Activated gamma-delta T cell treated with anti-CD3 and anti-CD28 coated beads, Interleukin-2, amount 50 U/mL, for 16 hours (primary cell): ENCODE results near the gene KCND3.
"Not testable (repeated sequence)": the region's sequence is repeated elsewhere in the genome, so short reads cannot be mapped to it uniquely, and the experiment has no call there.

Source experiments
- DNase-seq: peaks from one replicate; pipeline ENCODE4 v3.0.0-alpha.2; 2020; ENCODE audit warnings: low read depth

The KCND3 gene

GRCh38 chr1:111775966-111776365, 213.5 kb downstream of the KCND3 start:
- no peak for DNase-seq

DNA sequence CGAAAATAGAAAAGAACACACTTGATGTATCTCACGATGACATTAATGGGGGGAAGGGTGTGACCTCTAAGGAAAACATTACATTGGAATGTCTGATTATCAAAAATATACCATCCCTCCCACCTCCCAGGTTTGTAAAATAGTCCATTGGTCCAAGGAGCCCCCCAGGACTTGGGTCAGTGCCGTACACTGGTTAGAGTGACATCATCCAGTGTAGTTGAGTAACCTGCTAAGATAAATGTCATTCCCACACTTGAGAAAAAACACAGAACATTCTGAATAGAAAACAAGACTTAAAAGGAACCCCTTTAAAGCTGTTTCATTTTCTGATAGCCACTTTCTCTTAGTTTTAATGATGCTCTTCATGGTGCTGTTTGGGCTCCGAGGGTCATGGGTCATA, 218.6 kb downstream of the KCND3 start:
- no peak for DNase-seq

DNA sequence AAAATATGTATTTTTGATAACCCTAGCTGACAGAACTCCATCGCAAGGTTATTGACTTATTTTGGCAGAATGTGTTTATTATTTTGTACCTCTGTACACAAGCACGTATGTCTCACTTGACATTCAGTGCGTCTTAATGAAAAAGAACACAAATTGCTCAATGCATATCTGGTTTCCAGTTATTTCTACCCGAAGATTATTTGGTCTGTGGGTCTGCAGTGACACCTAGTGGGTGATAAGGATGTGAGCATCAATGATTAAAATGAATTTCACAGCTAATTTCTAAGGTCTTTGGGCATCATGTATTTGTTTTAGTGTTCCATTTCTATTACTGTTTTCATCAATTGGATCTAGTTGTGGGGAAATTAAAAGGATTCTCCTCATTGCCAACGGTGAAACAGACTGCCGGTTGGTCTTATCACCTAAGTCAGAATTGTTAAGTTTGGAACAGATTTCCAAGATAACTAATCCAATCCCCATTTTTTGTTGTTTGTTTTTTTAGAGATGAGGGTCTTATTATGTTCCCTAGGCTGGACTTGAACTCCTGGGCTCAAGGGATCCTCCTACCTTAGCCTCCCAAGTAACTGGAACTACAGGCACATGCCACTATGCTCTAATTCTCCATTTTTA, 219.8 kb downstream of the KCND3 start:
- DNase-seq = peak; percentile 21

- no peak for DNase-seq
Measured at GRCh38 chr1:111768625-111769024, 220.8 kb downstream of the KCND3 start.

- DNase-seq = no peak
Measured at GRCh38 chr1:111768023-111768422, 221.4 kb downstream of the KCND3 start.

DNA sequence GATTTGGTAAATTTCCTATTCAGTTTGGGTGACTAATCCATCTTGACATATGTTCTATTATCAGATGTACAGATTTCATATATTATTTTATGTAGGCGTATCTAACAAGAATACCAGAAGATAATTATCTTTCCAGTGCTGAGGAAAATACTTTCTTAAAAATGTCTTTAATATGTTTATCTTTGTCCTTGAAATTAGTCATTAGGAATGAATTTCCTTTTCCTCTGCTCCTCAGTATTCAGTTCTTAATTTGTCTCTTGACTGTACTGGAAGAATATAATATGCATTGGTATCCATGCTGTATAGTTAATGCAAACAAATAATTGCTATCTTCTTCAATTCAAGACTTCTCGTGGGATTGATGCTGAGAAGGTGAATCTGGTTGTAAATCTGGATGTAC, 227.1 kb downstream of the KCND3 start:
- DNase-seq = no peak

GRCh38 chr1:111761717-111762116, 227.8 kb downstream of the KCND3 start:
- DNase-seq = no peak

DNA sequence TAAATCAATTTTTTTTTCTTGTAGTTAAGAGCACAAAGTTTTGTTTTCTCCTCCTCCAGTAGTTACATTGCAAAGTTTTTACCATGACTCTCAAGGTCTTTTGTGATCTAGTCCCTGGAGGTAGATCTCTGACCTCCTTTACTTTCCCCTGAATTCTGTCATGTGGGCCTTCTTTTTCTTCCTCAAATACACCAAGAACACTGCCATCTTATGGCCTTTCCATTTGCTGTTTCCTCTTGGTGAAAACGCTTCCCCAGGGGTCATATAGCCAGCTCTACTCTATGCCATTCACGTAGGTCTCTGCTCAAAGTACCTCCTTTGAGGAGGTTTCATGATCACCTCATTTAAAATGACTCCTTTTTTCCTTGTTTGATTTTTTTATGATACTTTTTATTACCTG, 231.1 kb downstream of the KCND3 start:
- DNase-seq = no peak

DNA sequence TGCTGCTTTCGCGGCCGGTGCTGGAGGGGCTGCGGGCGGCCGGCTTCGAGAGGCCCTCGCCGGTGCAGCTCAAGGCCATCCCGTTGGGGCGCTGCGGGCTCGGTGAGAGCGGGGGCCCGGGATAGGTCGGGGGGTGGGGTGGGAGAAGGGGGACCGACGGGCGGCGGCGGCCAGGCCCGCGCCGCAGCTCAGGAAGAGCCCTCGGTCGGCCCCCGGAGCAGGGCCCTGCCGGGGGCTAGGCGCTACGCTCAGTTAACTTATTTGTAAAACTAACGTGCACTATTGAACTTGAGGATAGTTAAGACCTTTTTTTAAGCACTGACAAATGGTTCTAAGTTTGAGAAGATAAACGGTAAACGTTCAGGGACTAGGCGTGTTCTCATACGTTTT, 233.3 kb downstream of the KCND3 start:
- DNase-seq = no peak

DNA sequence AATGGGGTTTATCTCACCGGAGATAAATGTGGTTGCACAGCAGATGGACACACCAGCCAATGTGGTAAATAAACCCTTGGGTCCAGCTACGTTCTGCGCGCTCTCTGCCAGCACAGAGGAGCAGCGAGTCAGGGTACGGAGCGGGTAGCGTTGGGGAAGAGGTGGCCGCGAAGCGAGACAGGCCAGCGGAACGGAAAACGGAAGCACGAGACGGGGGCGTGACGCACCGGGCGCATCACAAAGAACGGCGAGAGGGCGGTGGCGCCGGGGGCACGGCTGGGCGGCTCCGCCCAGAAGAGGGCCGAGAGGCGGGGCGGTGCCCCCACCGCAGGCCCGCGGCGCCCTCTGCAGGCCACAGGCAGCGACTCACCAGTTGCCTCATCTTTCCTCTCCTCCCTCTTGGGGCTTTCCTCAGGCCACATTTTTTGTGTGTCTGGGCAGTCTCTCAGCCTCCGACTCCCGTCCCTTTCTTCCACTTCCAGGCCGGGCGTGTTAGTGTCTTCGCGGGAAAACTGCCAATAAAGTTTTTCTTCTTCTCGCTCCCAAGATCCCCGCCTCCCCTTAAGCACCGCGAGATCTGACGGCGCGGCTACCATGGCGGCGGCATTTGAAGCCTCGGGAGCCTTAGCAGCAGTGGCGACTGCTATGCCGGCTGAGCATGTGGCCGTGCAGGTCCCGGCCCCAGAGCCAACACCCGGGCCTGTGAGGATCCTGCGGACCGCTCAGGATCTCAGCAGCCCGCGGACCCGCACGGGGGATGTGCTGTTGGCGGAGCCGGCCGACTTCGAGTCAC, 233.9 kb downstream of the KCND3 start, which contains the start of gene DDX20:
Gene DDX20, plus strand, starts transcription at position 571 of the 793 bp plus-strand sequence. Its CDS starts 24 bp downstream, at position 595.
- peak; percentile 90 for DNase-seq

DNA sequence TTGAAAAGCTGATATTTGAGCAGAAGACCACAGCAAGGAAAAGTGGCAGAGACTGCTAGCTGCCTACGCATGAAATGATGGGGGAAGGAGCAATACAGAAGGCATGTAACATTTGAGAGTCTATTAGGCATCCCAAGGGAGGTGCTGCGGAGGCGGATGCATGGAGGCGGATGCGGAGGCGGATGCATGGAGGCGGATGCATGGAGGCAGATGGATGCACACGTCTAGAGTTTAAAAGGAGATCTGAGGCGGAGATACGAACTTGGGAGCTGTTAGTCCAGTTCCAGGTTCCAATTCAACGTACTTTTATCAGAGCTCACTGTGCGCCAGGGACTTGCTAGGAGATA, 234.5 kb downstream of the KCND3 start:
- no peak for DNase-seq

GRCh38 chr1:111751906-111752575, 237.4 kb downstream of the KCND3 start:
- no peak for DNase-seq

DNA sequence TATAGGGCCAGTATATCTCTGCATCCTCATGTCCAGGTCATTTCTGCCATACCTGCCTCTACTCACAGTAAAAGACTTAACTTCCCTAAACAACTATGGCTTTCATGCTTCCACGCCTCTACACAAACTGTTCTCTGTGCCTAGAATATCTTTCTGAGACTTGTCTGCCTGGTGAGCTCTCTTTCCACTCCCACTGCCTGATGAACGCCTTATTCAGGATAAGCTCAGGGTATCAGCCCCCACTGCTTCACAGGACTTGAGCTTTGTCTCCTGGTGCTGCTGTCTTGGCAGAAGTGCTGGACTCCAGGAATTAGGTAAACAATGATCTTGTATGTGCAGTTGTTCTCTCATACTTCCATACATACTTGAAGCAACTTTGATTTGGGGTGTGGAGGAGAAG, 238.6 kb downstream of the KCND3 start:
- no peak for DNase-seq

GRCh38 chr1:111749628-111750027, 239.8 kb downstream of the KCND3 start:
- DNase-seq = no peak

- no peak for DNase-seq
Measured at GRCh38 chr1:111747947-111748346, 241.5 kb downstream of the KCND3 start.

DNA sequence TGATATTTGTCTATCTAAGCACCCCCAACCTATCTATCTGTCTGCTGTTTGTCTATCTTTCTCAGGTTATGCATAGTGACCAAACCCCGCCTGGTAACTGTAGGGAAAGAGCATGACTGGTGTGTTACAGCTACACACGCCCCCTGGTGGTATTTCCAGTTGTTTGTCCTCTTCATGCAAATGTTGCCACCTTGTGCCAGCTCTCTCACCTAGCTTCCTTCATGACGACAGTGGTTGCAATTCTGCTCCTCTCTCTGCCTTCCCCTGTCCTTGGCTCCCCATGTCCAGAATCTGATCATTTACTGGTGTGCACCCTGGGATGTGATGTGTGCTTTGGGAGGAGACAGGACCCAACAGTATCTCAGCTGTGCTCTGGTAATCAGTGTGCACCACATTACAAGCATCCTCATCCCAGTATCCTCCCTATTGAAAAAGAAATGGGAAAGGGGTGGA, 242.2 kb downstream of the KCND3 start:
- DNase-seq = peak; percentile 48

- DNase-seq = no peak
Measured at GRCh38 chr1:111746614-111746999, 242.9 kb downstream of the KCND3 start.

GRCh38 chr1:111745675-111746613, 243.5 kb downstream of the KCND3 start:
- DNase-seq = no peak

GRCh38 chr1:111743679-111744101, 245.8 kb downstream of the KCND3 start:
- no peak for DNase-seq

DNA sequence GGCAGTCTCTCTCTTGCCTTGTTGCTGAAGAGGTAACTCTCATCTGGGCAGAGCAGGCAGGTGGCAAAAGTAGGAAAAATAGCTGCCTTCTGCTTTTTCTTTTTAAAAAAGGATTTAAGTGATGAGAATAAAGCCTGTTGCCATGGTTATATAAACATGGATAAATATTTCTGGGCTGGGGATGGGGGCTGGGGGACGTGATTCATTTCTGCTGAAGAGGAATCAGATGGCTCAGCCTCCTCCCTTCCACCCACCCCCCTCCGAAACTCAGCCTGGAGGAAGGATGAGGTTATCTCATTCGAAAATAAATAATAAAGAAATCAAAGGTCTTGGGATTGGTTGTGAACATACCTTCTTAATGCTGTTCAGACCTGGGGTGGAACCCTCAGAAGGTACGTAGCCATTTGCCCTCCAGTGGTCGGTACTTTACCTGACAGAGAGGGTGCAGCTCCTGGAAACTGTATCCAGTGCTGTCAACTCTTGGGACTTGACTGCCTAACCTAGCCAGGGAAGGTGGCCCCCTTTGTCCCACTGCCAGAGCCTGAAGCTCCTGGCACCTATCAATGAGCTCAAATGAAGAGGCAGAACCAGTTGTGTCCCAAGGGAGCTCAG, 246.4 kb downstream of the KCND3 start:
- DNase-seq = no peak

GRCh38 chr1:111742292-111742691, 247.2 kb downstream of the KCND3 start:
- DNase-seq = not testable (repeated sequence)
